GOT3 (cell line): Measurements from ENCODE around the gene GCC2.
A peak's percentile ranks its signal among the peaks of the same experiment; 100 is the strongest.
"Not testable (repeated sequence)": the region's sequence is repeated elsewhere in the genome, so short reads cannot be mapped to it uniquely, and the experiment has no call there.

Experiments
- DNase-seq: peaks from one replicate; lab custom pipeline; 2025; ENCODE audit warnings: mixed read lengths; lab: John Stamatoyannopoulos, UW

GCC2 gene, protein sequence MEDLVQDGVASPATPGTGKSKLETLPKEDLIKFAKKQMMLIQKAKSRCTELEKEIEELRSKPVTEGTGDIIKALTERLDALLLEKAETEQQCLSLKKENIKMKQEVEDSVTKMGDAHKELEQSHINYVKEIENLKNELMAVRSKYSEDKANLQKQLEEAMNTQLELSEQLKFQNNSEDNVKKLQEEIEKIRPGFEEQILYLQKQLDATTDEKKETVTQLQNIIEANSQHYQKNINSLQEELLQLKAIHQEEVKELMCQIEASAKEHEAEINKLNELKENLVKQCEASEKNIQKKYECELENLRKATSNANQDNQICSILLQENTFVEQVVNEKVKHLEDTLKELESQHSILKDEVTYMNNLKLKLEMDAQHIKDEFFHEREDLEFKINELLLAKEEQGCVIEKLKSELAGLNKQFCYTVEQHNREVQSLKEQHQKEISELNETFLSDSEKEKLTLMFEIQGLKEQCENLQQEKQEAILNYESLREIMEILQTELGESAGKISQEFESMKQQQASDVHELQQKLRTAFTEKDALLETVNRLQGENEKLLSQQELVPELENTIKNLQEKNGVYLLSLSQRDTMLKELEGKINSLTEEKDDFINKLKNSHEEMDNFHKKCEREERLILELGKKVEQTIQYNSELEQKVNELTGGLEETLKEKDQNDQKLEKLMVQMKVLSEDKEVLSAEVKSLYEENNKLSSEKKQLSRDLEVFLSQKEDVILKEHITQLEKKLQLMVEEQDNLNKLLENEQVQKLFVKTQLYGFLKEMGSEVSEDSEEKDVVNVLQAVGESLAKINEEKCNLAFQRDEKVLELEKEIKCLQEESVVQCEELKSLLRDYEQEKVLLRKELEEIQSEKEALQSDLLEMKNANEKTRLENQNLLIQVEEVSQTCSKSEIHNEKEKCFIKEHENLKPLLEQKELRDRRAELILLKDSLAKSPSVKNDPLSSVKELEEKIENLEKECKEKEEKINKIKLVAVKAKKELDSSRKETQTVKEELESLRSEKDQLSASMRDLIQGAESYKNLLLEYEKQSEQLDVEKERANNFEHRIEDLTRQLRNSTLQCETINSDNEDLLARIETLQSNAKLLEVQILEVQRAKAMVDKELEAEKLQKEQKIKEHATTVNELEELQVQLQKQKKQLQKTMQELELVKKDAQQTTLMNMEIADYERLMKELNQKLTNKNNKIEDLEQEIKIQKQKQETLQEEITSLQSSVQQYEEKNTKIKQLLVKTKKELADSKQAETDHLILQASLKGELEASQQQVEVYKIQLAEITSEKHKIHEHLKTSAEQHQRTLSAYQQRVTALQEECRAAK (N-terminal part only)

DNA sequence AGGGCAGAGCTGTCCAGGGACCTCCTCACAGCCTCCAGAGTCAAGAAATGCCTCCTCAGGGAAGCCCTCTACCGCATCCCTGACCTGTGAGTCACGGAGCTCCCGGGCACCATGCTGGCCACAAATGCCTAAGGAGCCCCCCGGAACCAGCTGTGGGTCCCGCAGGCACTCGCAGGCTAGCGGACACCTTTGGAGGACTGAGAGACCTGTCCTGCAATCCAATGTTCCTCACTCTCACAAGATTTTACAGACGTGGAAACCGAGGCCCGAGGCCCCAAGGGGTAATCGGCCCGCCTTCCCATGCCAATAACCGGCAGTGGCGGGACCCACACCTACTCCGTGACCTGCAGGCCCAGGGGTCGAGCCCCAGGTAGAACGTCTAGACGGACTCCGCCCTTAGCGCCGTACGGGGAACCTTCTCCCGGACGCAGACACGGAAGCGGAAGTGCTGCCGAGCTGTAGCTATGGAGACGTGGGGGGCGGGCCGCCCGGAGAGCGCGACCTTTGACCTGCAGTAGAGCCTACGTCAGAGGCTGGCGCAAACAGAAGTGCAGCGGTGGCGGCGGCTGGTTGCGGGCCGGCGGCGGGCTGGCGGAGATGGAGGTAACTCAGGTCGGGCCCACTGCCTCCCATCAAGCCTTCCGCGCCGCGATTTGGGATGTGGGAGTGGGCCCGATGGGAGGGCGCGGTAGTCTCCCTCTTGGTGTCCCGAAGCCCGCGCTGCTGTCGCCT is at the start of gene GCC2:
Gene GCC2 (plus strand): TSS at position 529 of the 732 bp plus-strand sequence. CDS start 69 bp downstream, at position 598.
- peak; percentile 78 for DNase-seq

DNA sequence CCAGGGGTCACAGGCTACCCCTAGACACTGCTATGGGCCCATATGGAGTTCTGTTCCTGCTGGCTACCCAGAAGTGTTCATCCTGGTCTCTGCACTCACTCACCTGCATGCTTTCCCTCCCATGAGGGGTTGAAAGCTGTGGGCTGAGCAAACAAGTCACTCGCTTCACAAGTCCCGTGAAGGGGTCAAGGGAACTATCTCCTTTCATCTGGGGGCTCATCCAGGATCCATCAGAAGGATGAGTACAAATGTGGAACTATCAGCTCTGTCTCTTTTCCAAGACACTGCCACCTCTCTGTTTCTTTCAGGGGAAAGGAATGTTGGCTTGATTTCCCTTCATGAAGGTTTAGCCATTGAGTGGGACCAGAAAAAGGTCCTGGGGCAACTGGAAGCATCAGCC is 49.5 kb upstream of the GCC2 start:
- DNase-seq, result no peak

DNA sequence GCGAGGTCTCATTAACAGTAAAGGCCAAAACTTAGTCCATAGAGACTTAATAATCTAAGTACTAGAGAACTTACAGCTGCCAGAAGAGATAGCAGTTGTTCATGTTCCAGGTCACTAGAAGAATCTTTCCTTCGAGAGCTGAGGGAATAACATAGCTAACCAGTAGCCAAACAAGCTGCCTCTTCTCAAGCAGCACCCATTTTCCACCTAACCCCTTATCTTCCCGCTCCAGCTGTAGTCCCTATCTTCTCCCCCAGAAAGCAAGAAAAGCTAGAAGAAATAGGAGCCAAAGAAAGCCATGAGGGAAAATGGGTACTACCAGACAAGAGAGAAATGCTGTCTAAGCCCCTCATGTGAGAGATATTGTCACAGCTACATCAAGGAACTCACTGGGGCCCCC is 47.2 kb upstream of the GCC2 start:
- DNase-seq, result no peak

DNA sequence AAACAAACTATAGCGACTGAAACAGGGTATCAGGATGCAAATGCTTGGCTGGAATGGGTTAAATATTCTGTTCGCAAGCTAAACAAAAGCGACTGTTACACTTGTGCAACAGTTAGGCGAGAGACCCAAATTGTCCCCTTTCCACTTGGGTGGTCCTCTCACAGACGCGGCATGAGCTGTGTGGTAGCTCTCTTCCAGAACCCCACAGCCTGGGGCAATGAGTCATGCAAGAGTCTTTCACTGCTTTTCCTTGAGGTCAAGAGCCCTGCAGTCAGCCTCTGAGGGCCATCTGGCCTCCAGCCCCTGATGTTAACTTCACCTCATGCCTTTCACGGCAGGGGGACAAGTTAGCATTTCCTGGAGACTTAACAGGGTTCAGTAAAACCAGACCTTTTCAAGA is 45.5 kb upstream of the GCC2 start:
- DNase-seq, result no peak

DNA sequence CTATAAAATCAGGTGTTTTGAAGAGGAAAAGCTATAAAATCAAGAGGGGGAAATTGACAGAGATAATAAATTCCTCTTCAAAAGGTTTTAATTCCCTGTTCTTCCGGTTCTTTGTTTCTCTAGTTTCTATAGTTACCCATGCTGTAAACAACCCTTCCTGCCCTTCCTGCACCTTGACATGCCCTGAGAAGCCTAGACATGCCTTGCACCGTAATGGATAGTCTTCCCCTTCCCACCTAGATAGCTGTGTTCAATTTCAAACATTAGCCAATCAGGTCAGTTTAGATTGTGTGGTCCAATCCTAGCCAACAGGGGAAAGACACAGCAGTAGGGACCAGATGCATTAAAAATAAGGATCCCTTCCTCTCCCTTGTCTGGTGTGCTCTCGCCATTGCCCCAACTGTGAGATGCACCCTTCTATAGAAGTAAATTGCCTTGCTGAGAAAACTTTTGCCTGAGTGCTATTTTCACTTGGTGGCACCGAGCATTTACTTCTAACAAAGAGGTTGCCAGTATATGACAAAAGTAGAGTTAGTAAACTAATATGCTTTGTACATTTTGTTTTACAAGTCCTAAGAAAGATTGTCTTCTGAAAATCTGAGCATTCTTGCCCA is 44.1 kb upstream of the GCC2 start:
- DNase-seq, result no peak

DNA sequence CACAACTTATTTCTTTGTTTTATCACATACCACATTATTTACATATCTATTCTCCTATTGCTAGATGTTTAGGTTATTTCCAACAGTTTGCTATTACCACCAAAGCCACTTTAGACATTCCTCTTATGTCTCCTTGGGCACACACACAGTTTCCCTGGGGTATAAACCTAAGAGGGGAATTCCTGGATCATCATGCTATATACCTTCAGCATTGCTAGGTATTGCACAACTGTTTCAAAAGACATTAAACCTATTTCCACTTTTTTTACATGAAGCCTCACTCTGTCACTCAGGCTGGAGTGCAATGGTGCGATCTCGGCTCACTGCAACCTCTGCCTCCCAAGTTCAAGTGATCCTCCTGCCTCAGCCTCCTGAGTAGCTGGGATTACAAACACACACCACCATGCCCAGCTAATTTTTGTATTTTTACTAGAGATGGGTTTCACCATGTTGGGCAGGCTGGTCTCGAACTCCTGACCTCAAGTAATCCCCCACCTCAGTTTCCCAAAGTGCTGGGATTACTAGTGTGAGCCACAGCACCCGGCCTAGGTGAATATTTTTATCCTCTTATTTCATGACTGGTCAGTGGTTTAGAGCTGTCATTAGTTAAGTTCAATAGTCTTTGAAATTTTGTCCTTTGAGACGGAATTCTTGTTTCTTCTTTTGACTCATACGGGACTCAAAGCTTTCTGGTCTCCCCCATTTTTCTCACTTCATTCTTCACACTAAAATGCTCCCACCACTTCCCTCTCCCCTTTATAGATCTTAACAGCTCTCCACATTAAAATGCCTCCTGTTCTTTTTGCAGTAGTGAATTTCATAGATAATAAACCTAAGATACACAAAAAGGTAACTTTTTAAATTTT is 40.9 kb upstream of the GCC2 start:
- DNase-seq, result no peak

DNA sequence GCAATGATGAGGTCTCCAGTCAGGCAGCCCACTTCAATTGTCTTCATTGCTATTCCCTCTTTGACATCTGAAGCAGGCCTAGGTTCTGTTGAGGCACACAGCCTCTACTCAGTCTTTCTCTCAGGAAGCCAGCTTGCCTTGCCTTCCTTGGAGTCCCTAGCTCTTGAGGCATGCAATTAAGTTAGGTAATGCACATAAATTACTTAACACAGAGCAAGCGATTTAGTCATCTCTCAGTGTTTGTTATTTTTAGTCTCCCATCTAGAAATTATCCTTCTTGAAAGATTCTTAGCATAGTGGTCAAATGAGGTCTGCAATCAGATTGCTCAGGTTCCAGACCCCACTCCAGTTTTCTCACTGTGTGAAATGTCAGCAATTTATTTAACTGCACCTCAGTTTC is 39.2 kb upstream of the GCC2 start:
- DNase-seq, result no peak

DNA sequence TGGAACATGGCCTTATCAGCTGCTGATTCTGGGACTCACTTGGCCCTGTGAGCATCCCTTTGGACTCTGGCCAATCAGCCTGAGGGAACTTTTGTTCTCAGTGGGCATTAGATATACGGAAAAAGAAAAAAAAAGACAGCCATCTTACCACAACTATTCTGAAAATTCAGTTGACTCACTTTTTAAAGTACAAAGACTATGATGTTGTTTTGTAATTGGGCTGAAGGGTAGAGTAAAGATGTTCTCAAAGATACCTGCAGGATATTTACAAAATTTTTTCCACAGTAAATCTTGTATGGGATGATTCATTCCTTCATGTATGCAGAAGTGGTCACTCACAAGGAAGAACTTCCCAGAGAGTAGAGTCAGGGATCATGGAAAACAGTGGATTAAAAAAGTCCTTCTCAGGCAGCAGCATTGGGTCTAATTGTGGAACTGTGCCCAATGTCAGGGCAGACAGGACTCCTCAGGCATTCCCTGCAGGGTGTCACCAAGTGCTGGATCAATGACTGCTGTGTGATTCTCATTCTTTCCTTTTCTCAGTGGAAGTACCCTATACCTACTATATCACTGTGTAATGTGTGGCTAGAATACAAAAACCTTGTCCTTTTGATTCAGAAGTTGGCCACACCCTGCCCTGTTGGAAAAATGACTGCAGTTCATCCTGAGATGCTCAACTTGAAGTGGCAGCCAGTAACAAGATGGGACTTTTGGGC is 35.9 kb upstream of the GCC2 start:
- peak; percentile 4 for DNase-seq

DNA sequence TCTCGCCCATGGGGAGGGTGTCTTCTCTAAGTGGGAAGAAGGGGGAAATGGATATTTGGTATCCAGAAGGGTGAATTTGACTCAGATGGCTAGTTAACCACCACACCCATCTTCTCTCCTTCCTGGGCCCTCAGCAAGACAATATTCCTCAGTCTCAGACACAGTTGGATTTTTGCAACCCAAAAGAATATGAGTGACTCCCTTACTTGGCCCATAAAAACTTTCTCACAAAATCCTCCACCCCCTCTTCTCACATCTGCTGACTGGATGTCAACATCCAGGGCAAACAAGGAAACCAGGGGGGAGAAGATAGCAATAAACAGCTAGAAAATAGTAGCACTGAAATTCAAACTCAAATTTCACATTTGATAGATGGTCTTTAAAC is 35.3 kb upstream of the GCC2 start:
- DNase-seq, result no peak

DNA sequence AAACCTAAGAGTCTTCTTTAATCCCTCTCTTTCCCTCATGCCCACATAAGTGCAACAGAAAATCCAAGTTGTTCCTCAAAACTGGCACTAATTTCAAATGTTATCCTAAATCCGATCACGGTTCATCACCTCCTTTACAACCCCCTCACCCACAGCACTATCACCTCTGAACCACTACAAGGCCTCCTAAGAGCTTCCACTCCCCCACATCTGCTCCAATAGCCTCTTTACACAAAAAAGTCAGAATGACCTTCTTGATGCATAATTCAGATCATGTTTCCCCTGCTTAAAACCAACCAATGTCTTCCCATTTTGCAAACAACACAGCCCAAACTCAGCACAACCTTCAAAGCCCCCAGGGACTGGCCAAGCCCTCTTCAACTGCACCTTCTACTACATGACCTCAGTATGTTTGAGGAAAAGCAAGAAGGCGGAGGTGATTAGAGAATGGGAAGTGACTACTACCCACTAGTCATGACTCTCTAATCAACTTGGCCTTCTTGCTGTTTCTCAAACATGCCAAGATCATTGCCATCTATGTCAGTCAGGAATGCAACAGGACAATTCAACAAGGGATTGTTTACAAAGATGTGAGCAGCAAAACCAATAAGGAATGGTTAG is 34.6 kb upstream of the GCC2 start:
- no peak for DNase-seq

DNA sequence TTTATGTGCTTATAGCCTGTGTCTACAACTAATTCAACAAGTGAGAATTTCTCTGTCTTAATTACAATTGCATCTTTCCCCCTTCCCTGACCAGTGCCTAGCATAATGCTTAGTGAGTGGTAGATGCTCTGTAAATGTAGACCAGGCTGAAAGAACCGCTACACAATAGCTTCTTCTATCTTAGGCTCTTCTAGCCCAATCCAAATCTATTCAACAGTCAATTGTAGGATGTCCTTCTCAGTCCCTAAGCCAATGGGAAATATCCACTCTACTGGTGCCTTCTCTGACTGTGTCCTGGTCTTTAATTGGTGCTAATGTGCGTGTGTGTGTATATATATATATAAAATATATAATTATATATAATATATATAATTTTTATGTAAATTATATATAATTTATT is 34.1 kb upstream of the GCC2 start:
- no peak for DNase-seq

DNA sequence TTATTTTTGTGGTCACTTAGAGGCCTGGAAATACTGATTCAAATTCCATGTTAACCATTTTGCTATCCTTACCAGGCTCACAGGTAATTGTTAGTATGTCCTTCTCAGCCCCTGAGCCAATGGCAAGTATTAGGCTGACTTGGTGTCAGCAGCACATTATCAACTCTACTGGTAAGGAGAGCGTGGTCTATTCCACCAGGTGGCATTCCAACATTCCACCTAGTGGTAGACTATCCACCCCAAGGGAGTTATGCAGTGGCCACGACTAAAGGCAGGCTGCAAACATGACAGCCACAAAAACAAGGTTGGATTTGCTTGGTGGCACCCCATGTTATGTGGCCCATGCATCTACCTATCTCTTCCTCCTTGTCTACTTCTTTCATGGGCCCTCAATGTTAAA is 31.8 kb upstream of the GCC2 start:
- no peak for DNase-seq

DNA sequence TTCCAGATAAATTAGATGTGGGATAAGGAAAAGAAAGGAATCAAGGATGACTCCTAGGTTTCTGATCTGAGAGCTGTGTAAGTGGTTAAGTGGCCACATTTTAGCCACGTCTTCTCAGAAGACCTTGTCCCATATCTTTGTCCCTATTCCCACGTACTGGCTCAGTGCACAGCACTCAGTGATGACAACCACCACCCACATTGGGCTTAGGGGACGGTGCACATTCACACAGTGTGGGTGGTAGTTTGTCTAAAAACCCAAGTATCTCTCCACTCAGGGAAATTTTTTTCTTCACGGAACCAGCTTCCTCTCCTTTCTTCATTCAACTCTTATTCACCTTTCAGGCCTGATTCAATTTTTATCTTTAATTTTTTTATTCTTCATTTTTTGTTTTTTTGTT is 30.6 kb upstream of the GCC2 start:
- no peak for DNase-seq

DNA sequence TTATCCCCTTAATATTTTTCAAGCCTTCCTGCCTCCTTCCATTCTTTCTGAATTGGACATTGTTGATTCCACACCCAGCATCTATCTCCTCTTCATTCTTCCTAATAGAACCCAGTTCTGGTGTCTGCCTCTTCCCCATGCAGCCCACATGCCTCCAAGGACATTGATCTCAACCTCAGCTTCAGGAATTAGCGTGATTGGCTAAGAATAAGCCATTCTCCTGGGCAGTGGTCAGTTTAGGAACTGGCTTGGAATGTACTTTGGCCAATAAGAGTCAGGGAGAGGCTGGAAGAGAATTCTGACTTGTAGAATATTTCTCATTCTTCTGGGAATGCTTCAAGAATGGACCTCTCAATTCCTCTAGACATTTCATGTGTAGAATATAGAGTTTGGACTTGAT is 25.9 kb upstream of the GCC2 start:
- no peak for DNase-seq

DNA sequence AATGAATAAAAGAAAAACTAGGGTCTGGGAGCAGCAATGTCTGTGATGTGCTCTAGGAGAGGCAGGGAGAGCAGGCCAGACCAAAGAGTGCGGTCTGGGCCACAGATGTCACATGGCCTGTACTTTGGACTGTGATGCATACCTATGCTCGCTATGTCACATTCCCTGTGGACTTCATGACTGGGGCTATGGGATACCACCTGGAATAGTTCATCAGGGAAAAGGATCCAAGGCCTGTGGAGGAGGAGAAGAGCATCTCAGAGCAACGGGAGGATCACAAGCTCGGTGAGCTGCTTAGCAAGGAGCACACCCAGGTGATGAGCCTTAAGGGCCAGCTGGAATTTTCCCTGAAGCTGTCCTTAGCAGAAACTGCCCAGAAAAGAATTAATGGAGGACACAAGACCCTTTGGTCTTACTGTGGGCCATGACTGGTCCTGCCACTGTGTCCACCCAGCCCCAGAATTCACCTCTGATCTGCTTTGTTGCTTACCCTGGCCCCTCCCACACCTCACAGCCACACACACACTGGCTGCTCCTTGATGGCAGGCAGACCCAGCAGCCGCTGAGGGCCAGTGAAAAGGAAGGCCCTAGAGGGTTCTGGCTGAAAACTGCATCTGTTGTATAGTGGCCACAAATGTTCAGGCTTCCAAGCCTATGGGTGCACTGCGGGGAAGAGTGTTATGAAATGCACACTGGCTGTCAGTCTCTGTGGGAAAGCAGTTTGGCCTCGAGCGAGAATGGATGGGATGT is 25.3 kb upstream of the GCC2 start:
- DNase-seq, result no peak

DNA sequence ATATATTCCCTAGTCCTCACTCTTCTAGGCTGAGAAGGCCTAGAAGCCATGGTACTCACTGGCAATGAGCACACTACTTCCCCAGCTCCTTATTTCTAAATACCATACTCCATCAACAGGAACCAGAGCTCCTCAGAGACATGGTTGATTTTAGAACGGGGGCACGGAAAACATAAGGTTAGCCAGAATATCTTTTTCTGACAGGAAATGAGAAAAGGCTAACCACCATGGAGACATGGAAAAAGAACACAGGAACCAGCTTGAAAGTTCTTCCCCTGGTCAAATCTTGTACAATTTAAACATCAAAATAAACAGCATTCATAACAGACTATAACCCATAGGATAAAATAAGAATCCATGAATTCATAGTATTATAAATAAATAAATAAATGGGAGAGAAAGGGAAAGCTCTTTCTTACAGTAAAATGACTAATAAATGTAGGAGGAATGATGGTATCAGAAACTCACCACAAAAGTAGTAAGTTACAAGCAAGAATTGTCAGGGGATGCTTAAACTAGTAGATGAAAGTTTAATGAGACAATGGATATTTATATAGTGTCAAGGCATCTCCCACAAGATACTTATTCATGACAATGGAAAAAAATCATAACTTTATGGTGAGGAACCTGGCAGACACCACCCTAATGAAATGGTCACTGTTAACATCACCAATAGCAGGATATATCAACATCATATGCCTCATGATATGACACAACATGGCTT is 20.6 kb upstream of the GCC2 start:
- no peak for DNase-seq

DNA sequence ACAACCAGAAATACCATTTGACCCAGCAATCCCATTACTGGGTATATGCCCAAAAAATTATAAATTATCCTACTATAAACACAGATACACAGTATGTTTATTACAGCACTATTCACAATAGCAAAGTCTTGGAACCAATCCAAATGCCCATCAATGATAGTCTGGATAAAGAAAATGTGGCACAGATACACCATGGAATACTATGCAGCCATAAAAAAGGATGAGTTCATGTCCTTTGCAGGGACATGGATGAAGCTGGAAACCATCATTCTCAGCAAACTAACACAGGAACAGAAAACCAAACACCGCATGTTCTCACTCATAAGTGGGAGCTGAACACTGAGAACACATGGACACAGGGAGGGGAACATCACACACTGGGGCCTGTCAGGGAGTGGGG is 13.4 kb upstream of the GCC2 start:
- not testable (repeated sequence) for DNase-seq

DNA sequence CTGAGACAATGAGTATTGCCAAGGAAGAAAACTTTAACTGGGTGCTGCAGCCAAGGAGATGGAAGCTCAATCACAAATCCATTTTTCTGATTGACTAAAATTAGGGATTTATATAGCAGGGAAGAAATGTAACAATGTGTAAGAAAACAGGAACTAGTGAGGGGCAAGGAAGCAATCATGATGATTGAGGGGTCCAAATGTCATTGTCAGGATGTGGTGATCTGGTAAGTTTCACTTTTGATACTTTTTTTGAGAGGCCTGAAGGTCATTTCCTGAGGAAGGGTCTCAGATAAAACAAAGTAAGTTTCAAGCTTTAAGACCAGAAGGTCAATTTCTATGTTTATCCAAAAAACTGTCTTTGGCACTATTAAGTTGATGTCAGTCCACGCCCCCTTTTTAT is 12.0 kb upstream of the GCC2 start:
- DNase-seq, result no peak
